DMS53 treated with DMSO at 0.1 percent for 48 hours (cell line): ENCODE measurements around the gene NBAS.
"Not testable (repeated sequence)": the region's sequence is repeated elsewhere in the genome, so short reads cannot be mapped to it uniquely, and the experiment has no call there.

ENCODE experiments used
- DNase-seq: peaks from one replicate; lab custom pipeline; 2025; ENCODE audit not compliant: unreplicated experiment; lab: John Stamatoyannopoulos, UW

Gene NBAS

DNA sequence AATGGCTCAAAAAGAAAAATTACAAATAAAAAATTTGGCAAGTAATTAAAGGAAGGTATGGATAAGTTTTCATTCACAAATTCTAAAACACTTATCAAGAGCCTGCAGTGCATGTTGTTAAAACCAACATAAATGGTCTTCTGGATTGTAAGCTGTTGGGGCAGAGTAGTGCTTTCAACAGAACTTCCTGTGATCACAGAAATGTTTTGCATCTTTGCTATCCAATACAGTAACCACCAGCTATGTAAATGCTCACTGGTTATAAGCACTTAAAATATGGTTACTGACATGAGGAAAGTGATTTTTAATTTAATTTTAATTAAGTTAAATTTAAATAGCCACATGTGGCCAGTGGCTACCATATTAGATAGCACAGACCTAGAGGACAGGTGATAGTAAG, 133.1 kb downstream of the NBAS start:
- DNase-seq = no peak

DNA sequence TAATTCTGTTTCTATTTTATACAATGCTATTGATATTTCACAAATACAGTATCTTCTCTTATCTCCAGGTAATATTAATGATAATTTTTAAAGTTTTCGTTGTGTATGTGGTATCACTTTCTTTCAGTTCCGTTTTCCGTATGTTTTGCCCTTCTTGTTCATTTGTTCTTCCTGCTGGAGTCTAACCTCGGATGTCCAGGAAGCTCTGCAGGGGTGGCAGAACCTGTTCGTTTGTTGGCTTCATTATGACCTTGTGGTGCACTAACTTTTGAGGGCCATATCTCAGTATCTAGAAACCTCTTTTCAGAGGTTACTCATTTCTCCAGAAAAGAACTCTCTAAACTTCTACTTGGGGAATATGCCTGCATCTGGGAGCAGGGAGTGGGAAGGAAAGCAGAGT, 134.5 kb downstream of the NBAS start:
- no peak for DNase-seq

DNA sequence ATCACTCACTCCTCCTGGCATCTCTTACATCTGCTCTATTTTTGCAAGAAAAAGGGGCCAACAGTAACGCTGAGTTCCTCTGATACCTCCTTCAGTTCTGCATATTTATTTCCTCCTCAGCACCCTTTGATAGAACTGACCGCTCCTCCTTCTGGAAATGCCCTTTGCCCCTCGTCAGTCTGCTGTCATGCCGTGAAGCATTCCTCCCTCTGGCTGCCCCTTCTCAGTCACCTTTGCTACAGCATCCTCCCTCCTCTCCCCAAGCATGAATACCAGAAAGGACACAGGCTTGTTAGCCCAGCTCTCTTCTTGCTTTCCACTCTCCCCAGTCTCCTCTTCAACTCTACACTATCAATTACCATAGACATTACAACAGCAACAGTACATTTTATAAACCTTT, 135.4 kb downstream of the NBAS start:
- no peak for DNase-seq

DNA sequence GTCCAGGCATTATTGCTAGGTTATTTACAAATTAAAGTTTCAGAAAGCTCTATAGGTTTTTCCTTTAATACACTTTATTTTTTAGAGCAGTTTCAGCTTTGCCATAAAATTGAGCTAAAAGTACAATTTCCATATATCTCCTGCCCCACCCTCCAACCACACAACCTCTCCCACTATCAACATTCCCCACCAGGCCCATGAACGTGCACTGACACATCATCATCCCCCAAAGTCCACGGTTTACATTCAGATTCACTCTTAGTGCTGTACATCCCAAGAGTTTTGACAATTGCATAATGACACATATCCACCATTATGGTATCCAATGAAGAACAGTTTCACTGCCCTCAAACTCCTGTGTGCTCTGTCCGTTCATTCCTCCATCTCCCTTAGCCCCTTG, 139.4 kb downstream of the NBAS start:
- no peak for DNase-seq

DNA sequence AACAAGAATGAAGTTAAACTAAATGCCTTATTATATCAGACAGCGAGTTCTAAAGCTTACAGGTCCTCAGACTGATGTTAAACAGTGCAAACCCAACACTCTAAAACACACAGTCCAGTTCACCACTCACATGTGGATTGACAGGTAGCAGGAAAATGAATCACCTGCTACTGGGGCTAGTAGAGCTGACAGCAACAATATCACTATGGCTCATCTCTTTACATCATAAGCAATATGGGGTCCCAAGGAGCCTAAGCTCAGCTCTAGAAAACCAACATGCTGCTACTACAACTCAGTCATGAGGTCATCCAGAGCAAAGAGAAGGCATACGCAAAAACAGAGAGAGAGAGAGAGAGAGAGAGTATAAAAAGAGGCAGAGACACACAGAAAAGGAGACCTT, 145.4 kb downstream of the NBAS start:
- no peak for DNase-seq

DNA sequence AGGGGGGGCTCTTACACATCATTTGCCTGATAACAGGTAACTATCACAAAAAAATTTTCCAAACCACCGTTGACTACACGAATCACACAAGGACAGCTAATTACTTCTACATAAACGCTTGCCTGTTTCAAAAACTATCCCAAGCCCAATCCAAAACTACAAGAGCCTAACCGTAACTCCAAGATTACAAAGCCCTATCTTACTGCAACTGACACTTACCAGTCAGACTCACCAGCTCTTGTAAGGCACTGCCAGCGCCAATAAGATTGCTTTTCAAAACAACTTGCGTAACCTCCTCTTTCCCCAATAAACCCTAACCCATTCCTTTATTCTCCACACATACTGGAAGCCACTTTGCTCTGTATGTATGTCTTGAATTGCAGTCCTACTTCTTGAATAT, 148.4 kb downstream of the NBAS start:
- no peak for DNase-seq

DNA sequence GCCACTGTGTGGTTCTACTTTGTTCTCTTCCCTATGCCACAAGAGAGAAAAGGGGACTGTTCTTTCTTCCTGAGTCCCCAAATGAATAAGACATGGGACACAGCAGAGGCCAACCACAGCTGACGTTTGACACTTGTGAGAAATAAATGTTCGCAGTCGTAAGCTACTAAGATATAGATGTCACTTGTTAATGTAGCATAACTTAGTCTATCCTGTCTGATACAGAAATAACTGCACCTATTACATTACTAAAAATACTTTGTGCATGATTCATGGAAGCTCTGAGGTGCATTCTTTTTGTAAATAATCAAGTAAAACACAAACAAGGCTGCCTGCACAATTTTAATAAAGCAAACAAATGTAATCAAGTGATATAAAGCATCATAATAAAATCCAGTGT, 148.8 kb downstream of the NBAS start:
- no peak for DNase-seq

DNA sequence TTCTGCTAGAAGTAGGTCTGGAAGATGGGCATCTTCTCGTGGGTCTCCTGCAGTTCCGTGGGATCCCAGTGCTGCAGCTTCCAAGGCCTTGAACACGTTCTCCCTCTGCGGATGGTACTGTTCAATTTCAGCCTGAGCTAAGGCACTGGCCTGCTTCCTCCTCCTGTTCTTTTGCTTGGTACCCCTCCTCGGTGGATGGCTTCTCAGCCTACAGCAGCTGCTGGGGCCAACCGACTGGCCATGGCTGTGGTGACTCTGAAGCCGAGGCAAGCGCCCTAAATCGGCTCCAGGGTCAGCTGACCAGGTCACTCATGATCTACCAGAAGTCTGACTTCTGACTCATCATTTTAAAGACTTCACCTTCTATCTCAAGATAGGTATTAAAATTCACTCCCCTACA, 150.2 kb downstream of the NBAS start:
- no peak for DNase-seq

DNA sequence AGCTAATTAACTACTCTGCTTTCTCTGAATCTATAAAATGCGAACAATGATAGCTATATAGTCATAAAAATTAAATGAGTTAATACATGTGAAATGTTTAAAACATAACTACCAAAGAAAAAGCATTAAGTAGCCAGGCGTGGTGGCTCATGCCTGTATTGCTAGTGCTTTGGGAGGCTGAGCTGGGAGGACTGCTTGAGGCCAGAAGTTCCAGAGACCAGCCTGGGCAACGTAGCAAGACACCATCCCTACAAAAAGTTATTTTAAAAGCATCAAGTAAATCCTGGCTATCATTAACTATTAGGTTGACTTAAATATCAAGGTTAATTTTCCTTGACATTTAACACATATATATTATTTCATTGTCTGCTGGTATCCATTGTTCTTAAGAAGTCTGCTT, 152.4 kb downstream of the NBAS start:
- no peak for DNase-seq

DNA sequence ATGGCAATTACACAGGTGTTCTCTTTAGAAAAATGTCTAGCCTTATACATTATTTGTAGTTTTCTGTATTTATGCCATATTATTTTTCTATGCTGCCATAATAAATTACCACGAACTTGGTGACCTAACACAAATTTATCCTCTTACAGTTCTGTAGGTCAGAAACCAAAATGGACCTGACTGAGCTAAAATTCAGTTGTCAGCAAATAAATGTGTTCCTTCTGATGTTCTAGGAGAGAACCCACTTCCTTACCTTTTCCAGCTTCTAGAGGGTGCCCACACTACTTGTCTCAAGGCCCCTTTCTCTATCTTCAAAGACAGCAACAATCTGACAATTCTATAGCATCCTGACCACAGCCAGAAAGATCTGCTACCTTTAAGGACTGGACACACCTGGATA, 153.5 kb downstream of the NBAS start:
- DNase-seq = no peak

DNA sequence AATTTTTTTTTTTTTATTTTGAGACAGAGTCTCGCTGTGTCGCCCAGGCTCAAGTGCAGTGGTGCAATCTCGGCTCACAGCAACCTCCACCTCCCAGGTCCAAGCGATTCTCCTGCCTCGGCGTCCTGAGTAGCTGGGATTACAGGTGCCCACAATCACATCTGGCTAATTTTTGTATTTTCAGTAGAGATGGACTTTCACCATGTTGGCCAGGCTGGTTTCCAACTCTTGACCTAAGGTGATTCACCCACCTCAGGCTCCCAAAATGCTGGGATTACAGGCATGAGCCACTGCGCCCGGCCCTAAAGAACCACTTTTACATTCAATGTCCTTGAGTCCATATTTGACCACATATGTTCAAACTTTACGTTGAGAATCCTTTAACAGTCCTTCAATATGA, 156.6 kb downstream of the NBAS start:
- not testable (repeated sequence) for DNase-seq

DNA sequence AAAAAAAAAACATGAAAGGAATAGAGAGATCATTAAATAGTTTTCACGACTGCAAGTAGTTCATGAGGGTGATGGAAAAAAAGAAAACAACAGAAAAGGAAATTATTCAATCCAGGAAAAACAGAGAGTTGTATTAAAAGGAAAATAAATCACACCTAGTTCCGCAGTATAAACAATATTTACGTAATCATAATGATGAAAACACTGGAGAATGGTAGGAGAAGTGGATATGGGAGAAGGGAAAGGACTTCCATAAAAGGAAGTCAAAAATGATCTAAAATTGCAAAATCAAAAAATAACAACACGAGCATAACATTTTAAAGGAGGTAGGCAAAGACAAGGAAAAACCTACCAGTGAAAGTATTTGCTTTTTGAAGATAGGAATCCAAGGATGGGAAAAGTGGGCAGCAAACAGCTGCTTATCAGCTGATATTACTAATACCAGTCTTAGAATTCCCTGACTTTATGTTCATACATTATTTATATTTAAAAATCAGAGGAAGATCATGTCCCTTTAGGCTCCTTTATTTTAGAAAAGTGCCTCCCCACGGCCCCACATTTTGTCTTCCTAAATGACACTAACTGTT, 160.8 kb downstream of the NBAS start:
- DNase-seq = no peak

DNA sequence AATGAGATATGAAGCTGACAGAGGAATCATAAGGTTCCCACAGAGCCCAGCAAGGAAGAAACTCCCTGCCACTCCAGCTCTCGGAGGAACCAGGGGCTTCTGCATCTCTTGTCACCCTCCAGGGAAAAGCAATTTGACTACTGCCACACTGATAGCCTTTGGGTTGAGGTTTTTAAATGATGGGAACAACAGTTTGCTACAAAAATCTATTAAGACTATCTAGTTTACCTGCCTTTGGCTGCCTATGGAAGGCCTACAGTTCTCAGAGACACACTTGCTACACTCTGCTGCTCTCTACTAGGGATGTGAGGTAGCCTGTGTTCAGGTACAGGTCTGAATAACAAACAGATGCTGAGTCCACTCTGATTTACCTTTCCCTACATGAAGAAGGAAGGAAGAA, 161.9 kb downstream of the NBAS start:
- DNase-seq = no peak

DNA sequence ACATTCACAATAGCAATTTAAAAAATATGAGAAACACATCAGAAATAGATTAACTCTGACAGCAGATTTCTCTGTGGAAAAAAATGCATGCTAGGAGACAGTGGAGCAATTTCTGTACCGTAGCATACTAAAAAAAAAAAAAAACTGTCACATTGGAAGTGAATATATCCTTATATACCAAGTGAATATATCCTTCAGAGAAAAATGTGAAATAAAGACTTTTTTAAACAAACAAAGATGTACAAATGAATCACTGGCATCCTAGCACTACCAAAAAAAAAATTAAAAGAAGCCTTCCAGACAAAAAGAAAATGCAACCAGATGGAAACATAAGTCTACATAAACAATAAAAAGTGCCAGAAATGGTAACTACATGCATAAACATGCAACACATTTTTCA, 169.4 kb downstream of the NBAS start:
- no peak for DNase-seq

DNA sequence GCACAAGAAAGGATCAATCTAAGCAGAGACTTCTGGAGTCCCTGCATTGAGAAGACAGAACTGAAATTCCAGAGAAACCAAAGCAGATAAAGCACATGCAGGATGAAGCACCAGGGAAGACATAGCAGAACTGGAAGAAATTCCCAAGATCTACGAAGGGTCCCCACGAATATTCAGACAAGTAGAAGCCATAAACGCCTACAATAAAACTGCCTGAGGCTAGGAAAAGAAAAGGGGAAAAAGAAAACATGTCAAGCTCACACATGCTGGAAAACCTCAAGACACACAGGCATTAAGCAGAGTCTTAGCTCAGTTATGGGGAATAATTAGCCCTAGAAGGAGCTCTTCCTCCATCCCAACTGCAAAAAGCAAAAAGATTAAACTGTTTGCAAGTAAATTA, 171.2 kb downstream of the NBAS start:
- DNase-seq = no peak

DNA sequence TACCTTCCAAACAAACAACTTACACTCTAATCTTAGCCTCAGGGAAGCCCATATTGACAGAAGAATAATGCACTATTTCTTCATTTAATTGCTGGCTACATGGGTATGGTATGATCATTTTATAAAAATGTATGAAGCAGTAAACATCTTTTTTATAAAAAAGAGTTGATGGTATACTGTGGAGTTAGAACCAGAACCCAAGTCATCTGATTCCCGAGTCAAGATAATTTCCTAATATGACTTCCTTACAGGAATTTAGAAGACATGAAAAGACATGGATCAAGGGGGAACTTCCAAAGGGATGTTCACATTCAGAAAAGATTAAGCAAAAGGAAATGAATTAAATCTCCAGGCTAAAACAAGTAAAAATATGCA, 171.8 kb downstream of the NBAS start:
- DNase-seq = no peak

DNA sequence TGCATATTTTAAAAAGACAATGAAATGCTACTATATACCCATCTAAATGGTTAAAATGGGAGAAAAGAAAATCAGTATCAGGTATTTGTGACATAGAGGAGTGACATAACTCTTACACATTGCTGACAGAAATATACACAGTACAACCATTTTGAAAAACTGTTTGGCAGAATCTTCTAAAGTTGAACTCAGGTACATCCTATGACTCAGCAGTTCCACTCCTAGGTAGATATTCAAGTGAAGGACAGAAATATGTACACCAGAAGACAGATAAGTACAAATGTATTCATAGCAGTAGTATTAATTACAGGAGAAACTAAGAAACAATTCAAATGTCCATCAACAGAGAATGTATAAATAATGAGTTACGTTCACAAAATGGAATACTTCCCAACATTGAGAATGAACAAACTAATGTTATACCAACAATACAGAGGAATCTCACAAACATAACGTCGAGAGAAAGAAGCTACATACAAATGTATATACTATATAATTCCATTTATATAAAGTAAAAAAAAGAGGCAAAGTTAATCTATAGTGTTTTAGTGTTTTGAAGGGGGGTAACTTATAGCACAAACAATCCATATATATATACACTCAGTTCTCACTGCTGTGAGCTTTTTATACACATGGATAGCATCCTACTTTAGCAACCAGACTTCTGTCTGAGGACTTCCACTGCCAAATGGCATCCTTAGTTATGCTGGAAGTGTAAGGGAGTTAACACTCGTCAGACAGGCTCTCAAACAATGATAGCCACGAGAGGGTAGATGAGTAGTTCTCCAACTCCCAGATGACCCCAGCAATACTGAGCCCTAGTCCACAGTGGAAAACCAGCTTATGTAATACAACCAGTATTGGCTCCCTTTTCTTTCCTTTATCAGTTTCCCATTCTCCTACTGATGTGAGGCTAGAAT, 172.5 kb downstream of the NBAS start:
- no peak for DNase-seq

DNA sequence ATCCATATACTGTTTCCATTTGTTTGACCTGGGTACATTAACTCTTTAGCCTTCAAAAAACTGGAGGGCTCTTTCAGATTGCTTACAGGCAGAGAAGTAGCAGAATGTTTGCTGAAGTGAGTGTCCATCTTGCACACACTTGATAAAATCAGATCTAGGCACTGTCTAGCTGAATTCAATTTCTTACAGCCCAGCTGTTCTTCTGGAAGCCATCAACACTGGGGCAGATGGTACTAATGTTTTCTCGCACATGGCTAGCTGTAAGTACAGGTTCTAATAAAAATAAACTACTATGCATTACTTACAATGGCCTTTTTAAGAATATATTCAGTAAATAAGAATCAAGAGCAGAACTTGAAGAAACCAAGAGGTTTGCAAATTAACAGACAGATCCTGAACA, 175.9 kb downstream of the NBAS start:
- DNase-seq = no peak

DNA sequence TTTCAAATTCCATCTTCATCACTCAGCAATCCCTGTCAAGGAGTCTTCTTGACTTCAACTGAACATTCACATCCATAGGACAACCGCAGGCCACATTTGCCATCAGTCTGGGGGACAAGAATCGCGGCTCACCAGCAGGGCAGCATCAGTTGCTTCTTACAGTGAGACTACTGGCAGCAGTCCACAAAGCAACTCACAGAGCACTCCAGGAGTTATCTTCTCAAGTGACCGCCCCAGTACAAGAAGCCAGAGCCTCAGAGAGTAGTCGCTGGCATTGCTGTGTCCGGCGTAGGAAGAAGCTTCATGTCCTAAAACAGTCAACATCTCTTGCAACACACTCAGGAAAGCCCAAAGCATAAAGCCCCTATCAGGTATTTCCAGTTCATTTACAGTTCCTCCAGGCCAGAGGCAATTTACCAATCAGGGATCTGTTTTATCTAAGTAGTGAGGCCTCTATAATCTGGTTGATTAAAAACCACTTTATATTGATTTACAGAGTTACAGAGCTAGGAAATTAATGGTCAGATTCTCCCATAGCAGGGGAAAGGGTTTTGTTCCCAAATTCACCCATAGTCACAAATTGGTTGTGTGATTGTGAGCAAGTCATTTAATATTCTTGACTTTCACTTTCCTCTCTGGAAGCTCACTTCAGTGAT, 177.3 kb downstream of the NBAS start:
- DNase-seq = no peak

DNA sequence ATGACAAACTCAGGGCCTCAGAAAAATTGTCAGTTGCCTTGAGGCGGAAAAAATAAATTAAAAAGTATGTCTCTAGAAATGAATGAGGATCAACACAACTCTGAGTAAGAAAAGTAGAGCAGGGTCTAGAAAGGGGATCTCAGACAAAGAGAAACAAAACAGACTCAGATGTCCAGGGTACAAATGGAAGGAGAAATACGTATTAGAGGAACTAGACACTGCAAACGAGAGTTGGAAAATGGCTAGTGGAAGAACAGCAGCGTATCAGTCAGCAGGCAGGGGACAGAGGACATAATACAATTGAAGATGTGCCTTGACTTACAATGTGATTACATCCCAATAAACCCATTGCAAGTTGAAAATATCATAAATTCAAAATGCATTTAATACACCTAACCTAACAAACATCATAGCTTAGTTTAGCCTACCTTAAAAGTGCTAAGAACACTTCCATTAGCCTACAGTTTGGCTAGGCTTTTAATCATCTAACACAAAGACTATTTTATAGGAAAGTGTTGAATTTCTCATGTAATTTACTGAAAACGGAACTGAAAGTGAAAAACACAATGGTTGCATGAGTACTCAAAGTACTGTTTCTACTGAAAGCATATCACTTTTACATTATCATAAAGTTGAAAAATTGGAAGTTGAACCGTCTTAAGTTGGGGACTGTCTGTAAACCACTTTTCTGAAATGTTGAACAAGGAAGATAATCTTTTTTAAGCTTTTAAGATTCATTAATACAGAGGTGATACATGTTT, 182.8 kb downstream of the NBAS start:
- no peak for DNase-seq

DNA sequence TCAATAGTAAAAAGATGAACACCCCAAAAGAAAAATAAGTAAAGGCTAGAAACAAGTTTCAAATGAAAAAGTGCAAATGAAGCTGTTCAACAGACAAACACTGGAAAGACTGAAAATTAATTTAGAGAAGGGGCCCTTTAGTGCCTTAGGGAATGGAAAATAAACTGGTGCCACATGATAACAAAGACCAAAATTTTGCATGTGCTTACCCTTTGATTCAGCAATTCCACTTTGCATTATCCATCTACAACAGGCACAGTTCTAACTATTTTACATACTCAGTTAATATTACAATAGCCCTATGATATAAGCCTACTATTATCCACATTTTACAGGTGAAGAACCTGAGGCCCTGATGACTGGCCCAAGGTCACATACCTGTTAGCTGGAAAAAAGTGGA, 183.9 kb downstream of the NBAS start:
- DNase-seq = no peak

DNA sequence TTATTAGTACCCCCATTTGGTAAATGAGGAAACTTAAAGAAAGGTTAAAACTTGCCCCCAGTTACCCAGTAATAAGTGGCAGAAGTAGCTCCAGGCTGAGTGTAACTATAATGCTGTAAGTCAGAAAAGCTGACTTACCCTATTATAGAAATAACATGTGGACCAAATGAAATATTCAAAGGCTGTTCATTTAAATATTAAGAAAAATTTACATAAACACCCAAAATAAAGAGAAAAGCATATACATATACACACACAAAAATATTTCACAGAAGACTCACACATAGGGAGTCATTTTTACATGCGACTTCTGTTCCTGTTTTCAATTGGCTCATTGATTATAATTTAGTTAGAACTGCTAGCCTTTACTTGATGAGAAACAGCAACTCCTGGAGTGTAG, 189.1 kb downstream of the NBAS start:
- no peak for DNase-seq
